Uterus (tissue), 2 donors: ENCODE data around the gene DCTN2.

Source experiments
- POLR2A ChIP-seq, 2 donors: fragments of 450-650 bp; IDR thresholded peaks; one replicate each; pipeline ENCODE4 v1.6.1; 2016; ENCODE audit warnings: antibody characterized with exemption in 2 of 2, mild to moderate bottlenecking in 1 of 2, moderate library complexity in 1 of 2
- TF ChIP-seq, protein P1 (sequence below), 4 experiments: fragments of 200-600 bp in 2 of 4; fragments of 450-650 bp in 2 of 4; sonication (generic) in 2 of 4; IDR thresholded peaks; one replicate each; pipeline ENCODE4 v1.5.1; 2016 to 2019; ENCODE audit warnings: antibody characterized with exemption in 4 of 4, mild to moderate bottlenecking in 2 of 4, moderate library complexity in 1 of 4

DNA sequence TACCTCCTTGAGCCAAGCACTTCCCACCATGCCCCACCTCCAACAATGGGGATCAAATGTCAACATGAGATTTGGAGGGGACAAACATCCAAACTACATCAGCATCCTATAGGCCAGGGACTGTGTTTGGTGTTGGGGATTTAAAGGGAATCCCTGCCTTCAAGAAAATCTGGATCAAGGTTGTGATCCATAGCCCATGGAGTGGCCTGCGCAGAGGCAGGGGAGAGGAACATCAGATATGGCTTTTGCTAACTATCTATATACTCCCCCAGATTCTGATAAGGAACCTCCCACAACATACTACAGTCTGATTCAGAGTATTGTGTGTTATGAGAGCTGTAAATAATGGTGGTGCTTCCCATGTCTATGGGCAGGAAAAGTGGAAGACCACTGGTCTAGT, 7.9 kb upstream of the DCTN2 start:
- TF ChIP-seq, protein P1, sequence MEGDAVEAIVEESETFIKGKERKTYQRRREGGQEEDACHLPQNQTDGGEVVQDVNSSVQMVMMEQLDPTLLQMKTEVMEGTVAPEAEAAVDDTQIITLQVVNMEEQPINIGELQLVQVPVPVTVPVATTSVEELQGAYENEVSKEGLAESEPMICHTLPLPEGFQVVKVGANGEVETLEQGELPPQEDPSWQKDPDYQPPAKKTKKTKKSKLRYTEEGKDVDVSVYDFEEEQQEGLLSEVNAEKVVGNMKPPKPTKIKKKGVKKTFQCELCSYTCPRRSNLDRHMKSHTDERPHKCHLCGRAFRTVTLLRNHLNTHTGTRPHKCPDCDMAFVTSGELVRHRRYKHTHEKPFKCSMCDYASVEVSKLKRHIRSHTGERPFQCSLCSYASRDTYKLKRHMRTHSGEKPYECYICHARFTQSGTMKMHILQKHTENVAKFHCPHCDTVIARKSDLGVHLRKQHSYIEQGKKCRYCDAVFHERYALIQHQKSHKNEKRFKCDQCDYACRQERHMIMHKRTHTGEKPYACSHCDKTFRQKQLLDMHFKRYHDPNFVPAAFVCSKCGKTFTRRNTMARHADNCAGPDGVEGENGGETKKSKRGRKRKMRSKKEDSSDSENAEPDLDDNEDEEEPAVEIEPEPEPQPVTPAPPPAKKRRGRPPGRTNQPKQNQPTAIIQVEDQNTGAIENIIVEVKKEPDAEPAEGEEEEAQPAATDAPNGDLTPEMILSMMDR (IDR thresholded peaks at IDR 0.05), result no peak
- TF ChIP-seq POLR2A (IDR thresholded peaks at IDR 0.05), result no peak
